Stimulated activated CD8-positive, alpha-beta memory T cell treated with anti-CD3 and anti-CD28 coated beads, Interleukin-4, amount 100 ng/mL, for 1 hour (primary cell): ENCODE measurements around the gene OLR1.

Experiments
- DNase-seq, 2 donors: peaks; one replicate each; pipeline ENCODE4 v3.0.0-alpha.2; 2020; ENCODE audit warnings: low read depth in 2 of 2, low spot score in 1 of 2

The OLR1 gene

DNA sequence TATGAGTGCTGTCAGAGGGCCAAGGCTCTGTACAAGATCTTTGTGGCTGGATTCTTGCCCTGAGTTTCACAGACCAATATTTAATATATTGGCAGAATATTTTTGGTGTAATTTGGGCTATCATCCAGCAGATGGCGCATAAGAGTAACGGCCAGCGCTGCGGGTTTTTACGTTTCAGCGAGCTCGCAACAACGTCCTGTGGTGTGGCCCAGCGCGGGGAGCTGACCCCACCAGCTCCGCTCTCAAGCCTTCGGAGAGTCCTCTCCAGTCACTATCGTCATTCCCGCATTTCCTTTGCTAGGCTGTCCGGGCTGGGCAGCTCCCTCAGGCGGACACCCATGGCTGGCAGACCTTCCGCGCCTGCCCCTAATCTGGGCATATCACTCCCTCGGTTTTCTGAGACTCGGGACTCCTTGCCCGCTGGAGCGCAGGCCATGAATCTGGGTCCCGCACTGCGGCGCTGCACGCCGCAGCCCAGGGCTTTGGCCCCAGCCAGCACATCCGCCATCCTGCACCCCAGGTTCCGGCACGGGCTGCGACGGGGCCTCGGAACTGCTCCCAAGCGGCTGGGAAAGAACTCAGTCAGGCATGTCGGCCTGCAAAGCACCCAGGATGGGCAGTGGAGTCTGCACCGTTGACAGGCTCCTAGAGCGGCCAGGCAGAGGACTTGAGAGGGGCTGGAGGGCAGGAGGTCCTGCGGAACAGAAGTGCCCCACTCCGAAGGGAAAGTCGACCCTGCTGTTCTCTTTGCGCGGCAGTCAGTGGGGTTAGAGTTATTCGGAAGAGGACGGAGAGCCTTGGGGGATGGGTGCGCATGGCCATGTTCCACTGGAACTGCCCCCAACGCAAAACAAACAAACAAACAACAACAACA is 18.4 kb downstream of the OLR1 start:
- peak; percentile 11 to 19 for DNase-seq

- no peak for DNase-seq
These were observed 20.3 kb downstream of the OLR1 start for GRCh38 chr12:10151621-10152020.

- DNase-seq = no peak
These were observed 24.1 kb downstream of the OLR1 start for GRCh38 chr12:10147714-10148403.

- DNase-seq = no peak
These were observed 28.8 kb downstream of the OLR1 start for GRCh38 chr12:10142976-10143589.

DNA sequence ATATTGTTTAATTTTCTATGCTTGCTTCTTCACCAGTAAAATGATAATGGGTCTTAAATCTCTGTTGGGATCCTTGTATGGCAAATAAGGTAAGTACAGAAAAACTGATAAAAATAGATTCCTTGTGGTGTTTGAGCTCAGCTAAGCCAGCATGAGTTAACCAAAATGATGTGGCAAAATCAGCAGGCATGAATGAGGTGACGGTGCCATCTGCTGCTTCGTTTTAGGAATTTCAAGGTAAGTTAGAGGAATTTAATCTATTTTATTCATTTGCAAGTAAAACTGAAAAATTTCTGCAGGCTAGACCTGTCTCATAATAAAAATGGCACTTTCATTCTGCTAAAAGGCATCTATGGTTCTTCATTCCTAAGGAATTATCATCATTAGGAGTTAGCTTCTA is 31.9 kb downstream of the OLR1 start:
- no peak for DNase-seq

GRCh38 chr12:10136637-10137205 is 35.2 kb downstream of the OLR1 start:
- DNase-seq = no peak

DNA sequence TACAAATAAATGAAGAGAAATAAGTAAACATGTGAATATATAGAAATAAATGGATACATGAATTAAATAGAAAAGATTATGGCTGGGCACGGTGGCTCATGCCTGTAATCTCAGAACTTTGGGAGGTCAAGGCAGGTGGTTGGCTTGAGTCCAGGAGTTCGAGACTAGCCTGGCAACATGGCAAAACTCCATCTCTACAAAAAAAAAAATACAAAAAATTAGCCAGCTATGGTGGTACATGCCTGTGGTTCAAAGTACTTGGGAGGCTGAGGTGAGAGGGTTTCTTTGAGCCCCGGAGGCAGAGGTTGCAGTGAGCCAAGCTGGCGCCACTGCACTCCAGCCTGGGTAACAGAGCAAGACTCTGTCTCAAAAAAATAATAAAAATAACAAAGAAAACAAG is 36.8 kb downstream of the OLR1 start:
- no peak for DNase-seq

GRCh38 chr12:10132850-10133370 is 39.0 kb downstream of the OLR1 start:
- no peak for DNase-seq

GRCh38 chr12:10131111-10131690 is 40.7 kb downstream of the OLR1 start:
- DNase-seq = no peak

- DNase-seq = no peak
These were observed 41.9 kb downstream of the OLR1 start, which contains the start of gene CLEC7A for GRCh38 chr12:10130042-10130441. Gene CLEC7A, minus strand, starts transcription at chr12:10130199. Its CDS starts 117 bp downstream, at chr12:10130082.

DNA sequence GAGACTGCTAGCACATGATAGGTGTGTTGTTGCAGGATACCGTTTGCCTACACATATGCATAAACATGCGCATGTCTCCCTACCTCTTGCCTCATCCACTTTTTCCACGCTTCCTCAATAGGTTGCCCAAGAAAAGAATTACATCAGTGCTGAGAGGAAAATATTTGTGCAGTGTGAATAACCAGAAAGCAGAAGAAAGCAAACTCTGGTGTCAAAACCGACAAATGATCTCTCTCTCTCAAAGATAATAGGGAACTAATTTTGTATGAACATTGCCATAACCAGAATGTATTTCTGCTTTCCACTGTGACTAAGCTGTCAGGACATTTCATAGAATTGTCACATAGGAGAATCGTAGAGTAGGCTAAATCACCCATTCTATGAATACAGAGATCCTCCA is 43.2 kb downstream of the OLR1 start:
- DNase-seq = no peak

- no peak for DNase-seq
These were observed 45.5 kb downstream of the OLR1 start for GRCh38 chr12:10126413-10126812.

- DNase-seq = no peak
These were observed 49.2 kb downstream of the OLR1 start for GRCh38 chr12:10122689-10123088.

DNA sequence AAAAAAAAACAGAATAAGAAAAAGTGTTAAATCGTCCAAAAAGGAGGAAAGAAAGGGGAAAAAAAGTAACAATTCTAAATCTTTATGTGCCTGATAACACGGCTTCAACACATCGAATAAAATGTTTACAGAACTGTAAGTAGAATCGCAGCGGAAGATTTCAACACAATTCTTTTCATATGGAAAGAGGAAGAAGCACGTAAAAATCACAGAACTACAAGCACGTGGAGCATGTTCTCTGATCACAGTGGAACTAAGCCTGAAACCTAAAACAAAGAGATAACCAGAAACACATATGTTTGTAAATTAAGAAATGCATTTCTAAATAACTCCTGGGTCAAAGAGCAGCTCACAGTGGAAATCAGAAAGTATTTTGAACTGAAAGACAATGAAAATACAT is 50.7 kb downstream of the OLR1 start:
- DNase-seq = no peak

GRCh38 chr12:10119066-10119465 is 52.9 kb downstream of the OLR1 start:
- no peak for DNase-seq

- no peak for DNase-seq
These were observed 56.0 kb downstream of the OLR1 start for GRCh38 chr12:10115890-10116289.

DNA sequence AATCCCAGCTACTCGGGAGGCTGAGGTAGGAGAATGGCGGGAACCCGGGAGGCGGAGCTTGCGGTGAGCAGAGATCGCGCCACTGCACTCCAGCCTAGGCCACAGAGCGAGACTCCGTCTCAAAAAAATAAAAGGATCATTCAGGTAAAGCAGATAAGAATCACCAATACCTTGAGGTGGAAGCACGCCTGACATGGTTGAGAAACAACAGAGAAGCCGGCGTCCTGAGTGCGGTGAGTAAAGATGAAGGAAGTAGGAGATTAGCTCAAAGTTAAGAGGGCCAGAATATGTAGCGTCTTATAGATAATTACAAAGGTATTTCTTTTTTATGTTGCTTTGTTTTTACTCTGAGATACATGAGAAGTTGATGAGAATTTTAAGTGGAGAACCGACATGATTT is 56.6 kb downstream of the OLR1 start:
- no peak for DNase-seq

DNA sequence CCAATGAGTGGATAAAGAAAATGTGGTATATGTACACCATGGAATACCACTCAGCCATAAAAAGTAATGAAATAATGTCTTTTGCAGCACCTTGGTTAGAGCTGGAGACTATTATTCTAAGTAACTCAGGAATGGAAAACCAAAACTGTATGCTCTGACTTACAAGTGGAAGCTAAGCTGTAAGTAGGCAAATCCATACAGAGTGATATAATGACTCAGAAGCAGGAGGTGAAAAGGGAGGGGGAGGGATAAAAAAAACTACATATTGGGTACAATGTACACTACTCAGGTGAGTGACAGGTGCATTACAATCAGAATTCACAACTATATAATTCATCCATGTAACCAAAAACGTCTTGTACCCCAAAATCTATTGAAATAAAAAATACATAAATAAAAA is 58.0 kb downstream of the OLR1 start:
- DNase-seq = no peak

GRCh38 chr12:10113075-10113474 is 58.9 kb downstream of the OLR1 start:
- no peak for DNase-seq

- no peak for DNase-seq
These were observed 60.5 kb downstream of the OLR1 start for GRCh38 chr12:10111451-10111850.

DNA sequence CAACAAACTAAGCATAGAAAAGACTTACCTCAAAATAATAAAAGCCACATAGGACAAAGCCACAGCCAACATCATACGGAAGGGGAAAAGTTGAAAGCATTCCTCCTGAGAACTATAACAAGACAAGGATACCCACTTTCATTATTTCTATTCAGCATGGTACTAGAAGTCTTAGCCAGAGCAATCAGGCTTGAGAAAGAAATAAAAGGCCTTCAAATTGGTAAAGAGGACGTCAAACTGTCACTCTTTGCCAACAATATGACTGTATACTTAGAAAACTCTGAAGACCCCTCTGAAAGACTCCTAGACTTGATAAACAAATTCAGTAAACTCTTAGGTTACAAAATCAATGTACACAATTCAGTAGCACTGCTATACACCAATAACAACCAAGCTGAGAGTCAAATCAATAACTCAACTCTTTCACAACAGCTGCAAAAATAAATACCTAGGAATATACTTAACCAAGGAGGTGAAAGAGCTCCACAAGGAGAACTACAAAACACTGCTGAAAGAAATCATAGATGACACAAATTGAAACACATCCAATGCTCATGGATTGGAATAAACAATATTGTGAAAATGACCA is 61.6 kb downstream of the OLR1 start:
- DNase-seq = no peak
